UCSD-AML1 (cell line): ENCODE data around the gene CXorf38.
"Not testable (repeated sequence)": the region's sequence is repeated elsewhere in the genome, so short reads cannot be mapped to it uniquely, and the experiment has no call there.

Source experiments
- DNase-seq: peaks from one replicate; lab custom pipeline; 2025; ENCODE audit not compliant: unreplicated experiment; lab: John Stamatoyannopoulos, UW

CXorf38 gene

GRCh38 chrX:40632199-40632598, 15.2 kb downstream of the CXorf38 start:
- no peak for DNase-seq

- no peak for DNase-seq
Observed at GRCh38 chrX:40628506-40628905, 18.9 kb downstream of the CXorf38 start.

DNA sequence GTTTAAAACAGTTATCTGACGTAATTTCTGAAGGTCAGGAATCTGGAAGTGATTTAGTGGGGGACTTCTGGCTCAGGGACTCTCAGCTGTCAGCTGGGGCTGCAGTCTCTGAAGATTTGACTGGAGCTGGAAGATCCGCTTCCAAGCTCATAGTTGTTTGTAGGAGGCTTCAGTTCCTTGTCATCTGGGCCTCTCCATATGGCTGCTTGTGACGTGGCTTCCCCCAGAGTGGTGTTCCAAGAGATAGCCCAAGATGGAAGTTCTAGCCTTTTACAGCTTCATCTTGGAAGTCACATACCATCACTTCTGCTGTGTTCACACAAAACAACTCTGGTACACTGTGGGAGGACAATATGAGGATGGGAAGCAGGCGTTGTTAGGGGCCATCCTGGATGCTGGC, 22.1 kb downstream of the CXorf38 start:
- no peak for DNase-seq

GRCh38 chrX:40623665-40624064, 23.7 kb downstream of the CXorf38 start:
- DNase-seq: no peak

- DNase-seq: no peak
Observed at GRCh38 chrX:40623139-40623536, 24.2 kb downstream of the CXorf38 start, which contains the start of gene MPC1L. Gene MPC1L, plus strand, starts transcription at chrX:40623428. Its CDS starts 138 bp downstream, at chrX:40623566.

DNA sequence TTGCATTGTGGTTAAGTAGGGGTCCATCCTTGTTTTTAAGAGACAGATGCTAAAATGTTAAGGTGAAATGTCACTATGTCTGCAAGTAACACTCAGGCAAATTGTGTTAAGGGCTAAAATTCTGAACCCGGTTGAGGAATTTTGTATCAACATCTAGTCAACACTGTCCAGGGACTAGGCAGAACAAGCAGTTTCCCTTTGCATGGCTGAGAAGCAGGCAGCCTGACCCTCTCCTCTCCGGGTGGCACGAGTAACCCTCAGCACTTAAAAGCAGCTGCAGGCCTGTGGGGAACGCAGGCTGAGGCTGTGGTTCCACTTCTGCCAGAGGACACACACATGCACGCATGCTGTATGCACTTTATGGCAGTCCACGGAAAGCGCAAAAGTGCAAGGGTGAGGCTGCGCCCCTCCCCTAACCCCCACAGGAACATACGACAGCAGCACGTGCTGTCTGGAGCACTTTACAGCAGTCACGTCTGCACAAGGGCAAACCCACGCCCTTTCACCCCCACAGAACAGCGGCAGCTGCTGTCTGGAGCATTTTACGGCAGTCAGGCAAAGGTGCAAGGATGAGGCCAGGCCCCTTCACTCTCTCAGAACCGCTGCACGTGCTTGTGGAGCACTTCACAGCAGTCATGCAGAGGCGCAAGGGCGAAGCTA, 24.8 kb downstream of the CXorf38 start:
- DNase-seq: no peak

GRCh38 chrX:40617566-40617965, 29.8 kb downstream of the CXorf38 start:
- DNase-seq: no peak

GRCh38 chrX:40615976-40616375, 31.4 kb downstream of the CXorf38 start:
- no peak for DNase-seq

DNA sequence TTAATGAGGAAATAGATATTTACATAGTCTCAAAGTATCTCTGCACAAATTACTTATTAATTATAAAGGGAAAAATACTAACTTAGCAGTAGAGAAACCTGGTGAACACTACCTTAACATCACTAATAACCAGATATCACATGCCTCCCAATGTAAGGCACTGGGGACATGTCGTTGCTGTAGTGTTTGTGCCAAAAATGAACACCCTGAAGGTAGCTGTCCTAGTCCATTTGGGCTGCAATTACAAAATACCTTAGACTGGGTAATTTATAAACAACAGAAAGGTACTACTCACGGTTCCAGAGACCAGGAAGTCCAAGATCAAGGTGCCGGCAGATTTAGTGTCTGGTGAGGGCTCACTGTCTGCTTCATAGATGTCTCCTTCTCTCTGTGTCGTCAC, 34.9 kb downstream of the CXorf38 start:
- no peak for DNase-seq

GRCh38 chrX:40607381-40607780, 40.0 kb downstream of the CXorf38 start:
- no peak for DNase-seq

DNA sequence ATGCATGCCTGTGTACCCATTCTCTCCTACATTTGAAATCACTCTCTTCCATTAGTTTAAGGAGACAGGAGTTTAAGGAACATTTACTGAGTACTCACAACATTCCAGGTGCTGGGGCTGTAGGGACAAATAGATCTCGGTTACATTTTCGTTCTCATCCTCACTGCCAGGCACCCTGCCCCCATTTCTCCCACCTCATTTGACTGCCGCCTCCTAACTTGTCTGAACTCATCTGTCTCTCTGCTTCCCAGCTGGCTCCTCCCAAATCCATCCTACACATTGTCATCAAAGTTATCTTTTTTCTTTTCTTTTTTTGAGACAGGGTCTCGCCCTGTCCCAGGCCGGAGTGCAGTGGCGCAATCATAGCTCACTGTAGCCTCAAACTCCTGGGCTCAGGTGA, 43.9 kb downstream of the CXorf38 start:
- DNase-seq: no peak

- DNase-seq: not testable (repeated sequence)
Observed at GRCh38 chrX:40589616-40590321, 57.6 kb downstream of the CXorf38 start.

- DNase-seq: not testable (repeated sequence)
Observed at GRCh38 chrX:40587623-40588022, 59.7 kb downstream of the CXorf38 start.

- DNase-seq: no peak
Observed at GRCh38 chrX:40582811-40583210, 64.5 kb downstream of the CXorf38 start.

DNA sequence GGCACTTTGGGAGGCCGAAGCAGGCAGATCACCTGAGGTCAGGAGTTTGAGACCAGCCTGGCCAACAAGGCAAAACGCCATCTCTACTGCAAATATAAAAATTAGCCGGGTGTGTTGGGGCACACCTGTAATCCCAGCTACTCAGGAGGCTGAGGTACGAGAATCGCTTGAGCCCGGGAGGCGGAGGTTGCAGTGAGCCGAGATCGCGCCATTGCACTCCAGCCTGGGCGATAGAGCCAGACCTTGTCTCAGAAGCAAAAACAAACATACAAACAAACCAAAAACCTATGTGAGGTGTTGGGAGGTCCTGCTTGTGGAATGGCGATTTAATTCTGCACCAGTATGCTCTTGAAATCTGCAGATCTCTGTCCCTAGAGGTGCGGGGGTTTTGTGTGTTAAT, 65.2 kb downstream of the CXorf38 start:
- not testable (repeated sequence) for DNase-seq

GRCh38 chrX:40581336-40581920, 65.9 kb downstream of the CXorf38 start:
- peak; percentile 30 for DNase-seq

GRCh38 chrX:40580537-40581335, 66.6 kb downstream of the CXorf38 start, which contains the start of gene ATP6AP2:
Gene ATP6AP2, plus strand, starts transcription at chrX:40580970. Its CDS starts 96 bp downstream, at chrX:40581066.
- DNase-seq: peak; percentile 88

DNA sequence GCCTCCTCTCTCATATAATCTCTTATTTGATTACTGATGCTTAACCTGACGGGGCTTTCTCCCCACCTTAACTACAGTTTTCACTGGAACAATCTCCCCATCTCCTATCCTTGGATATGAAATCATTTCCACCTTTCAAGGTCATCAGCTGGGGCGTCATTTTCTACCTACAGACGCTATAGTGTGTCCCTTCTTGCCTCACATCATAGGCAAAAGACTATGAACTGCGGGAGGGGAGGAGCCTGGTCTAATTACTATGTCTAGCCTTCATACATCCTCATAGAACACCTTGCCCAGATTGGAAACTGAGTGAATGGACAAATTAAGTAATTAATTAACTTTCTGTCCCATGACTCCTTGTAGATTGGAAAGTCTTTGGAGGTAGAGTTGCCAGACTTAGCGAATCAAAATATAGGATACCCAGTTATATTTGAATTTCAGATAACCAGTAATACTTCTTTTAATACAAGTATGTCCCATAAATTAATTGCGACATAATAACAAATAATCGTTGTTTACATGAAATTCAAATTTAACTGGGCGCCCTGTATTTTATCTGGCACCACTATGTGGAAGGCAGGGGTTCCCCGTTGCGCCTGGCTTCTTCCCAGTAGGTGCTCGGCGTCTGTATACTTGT, 67.3 kb downstream of the CXorf38 start:
- DNase-seq: no peak

- DNase-seq: no peak
Observed at GRCh38 chrX:40579141-40579540, 68.2 kb downstream of the CXorf38 start.

DNA sequence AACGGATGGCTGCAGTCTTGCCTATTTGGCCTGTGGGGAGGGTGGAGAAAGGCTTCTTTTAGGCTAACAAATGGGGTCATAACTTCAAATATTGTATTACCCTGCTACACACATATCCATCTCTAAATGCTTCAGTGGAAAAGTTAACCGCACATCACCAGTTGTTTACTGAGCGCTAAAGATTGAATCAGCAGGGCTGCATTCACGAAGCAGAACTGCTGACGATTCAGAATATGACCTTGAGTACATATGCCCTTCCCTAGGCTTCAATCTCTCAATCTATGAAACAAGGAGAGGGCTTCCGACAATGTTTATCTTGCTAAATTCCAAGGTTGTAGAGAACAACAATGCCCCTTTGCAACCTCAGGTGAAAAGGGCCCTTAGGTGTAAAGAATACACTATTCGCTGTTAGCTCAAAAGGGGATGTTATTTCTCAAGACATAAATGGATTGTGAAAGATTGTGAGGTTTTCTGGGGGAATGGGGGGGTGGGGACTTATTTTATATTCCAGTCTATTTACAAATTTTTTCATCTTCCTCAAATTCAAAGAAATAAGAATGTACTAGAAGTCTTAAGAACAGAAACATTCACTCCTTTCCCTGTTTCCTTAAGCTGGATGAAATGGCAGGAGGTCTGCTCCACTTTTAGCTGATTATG, 69.2 kb downstream of the CXorf38 start:
- no peak for DNase-seq
